ENCODE measurements around the gene TES. TPM values are rescaled to one million over a fixed set of nuclear protein-coding genes. Genes with fewer than 3 reads are reported as not detected.

Gene TES
- total RNA-seq, 1 experiment from 2014 or later: 28.2 TPM

GRCh38 chr7:116219834-116220233, 9.5 kb downstream of the TES start:
- no peaks in the 10 kb centered on the region for H3K27me3 Mint-ChIP-seq (ENCODE audit: low read depth)
- Histone ChIP-seq H3K4ac (ENCODE audit: low read depth, low read length) (no peak overlapping the region), H3K18ac (ENCODE audit: insufficient read length, low read depth, low read length) (no peak overlapping the region), H2AFZ (ENCODE audit: low read length) (no peak overlapping the region), H2BK12ac (ENCODE audit: insufficient read length, low read depth, low read length) (no peak overlapping the region), H3K23me2 (ENCODE audit: insufficient read length, low read depth, low read length, poor library complexity, severe bottlenecking) (no peaks in the 10 kb centered on the region), H4K20me1 (ENCODE audit: control insufficient read depth, insufficient read depth, insufficient read length) (no peaks in the 10 kb centered on the region), H2BK15ac (ENCODE audit: low read depth, low read length) (no peak overlapping the region), H3K9me3 (ENCODE audit: control insufficient read depth, low read depth, low read length) (no peaks in the 10 kb centered on the region), H4K91ac (ENCODE audit: insufficient read length, low read depth, low read length) (no peak overlapping the region), H3K56ac (ENCODE audit: insufficient read length, low read depth, low read length) (no peak overlapping the region), H4K8ac (replicated peaks; ENCODE audit: insufficient read length, low read depth, low read length) (no peak overlapping the region), H3K79me1 (ENCODE audit: insufficient read depth, low read depth, low read length, poor library complexity, severe bottlenecking) (no peaks in the 10 kb centered on the region), H2BK5ac (ENCODE audit: insufficient read length, low read length) (no peak overlapping the region), H3T11ph (ENCODE audit: low read length) (no peak overlapping the region), H3K4me2 (ENCODE audit: insufficient read depth, insufficient read length, low read length) (no peak overlapping the region), H2BK120ac (ENCODE audit: low read depth, low read length, poor library complexity, severe bottlenecking) (no peak overlapping the region), H2AK5ac (ENCODE audit: insufficient read length, low read length) (no peak overlapping the region), H3K27me3 (ENCODE audit: insufficient read depth, low read length) (no peaks in the 10 kb centered on the region), H4K5ac (ENCODE audit: insufficient read length, low read depth, low read length) (no peak overlapping the region), H3K27ac (ENCODE audit: insufficient read length, low read depth, low read length) (no peak overlapping the region), H3K23ac (ENCODE audit: insufficient read length, low read depth, low read length) (no peak overlapping the region), H3K4me1 (ENCODE audit: insufficient read depth, low read length) (no peaks in the 10 kb centered on the region), H3K79me2 (ENCODE audit: insufficient read depth, low read length) (no peaks in the 10 kb centered on the region; the same call in 1 of the 2 replicates), H3K9ac (ENCODE audit: extremely low read depth, insufficient read length, low read length) (no peak overlapping the region), H2BK20ac (ENCODE audit: low read depth, low read length, poor library complexity, severe bottlenecking) (no peak overlapping the region), H3K14ac (ENCODE audit: insufficient read depth, low read length) (no peak overlapping the region)
- no peak overlapping the region for H3K4me3 Mint-ChIP-seq
- no peak for TF ChIP-seq CTCF (conservative IDR thresholded peaks at IDR 0.05)
- no peak overlapping the region for H3K27ac Mint-ChIP-seq
- DNase-seq: no peak
- no CpG with 5 or more reads among the region's 4 CpGs for WGBS (ENCODE audit: extremely low coverage, insufficient read length, low lambda C conversion rate)
- H3K4me1 Mint-ChIP-seq: peaks cover 7 to 14% of the 10 kb centered on the region in 2 experiments
- H3K9me3 Mint-ChIP-seq: no peaks in the 10 kb centered on the region
- no peaks in the 10 kb centered on the region for H3K36me3 Mint-ChIP-seq (ENCODE audit: insufficient read depth in 1 of 3, low read depth in 3 of 3)
